ENCODE data around the gene TMUB1. TPM values are rescaled to one million over a fixed set of nuclear protein-coding genes. Genes with fewer than 3 reads are reported as not detected.

Gene TMUB1
- total and polyA plus RNA-seq, 9 of the 15 experiments (the other 6 are each of a cell fraction or from before 2014, with no cell fraction given) = 0.14 to 241 (median 74.1) TPM

- TF ChIP-seq, protein P1, sequence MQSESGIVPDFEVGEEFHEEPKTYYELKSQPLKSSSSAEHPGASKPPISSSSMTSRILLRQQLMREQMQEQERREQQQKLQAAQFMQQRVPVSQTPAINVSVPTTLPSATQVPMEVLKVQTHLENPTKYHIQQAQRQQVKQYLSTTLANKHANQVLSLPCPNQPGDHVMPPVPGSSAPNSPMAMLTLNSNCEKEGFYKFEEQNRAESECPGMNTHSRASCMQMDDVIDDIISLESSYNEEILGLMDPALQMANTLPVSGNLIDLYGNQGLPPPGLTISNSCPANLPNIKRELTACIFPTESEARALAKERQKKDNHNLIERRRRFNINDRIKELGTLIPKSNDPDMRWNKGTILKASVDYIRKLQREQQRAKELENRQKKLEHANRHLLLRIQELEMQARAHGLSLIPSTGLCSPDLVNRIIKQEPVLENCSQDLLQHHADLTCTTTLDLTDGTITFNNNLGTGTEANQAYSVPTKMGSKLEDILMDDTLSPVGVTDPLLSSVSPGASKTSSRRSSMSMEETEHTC (IDR thresholded peaks at IDR 0.05) = no peak
- no peak for TF ChIP-seq SRSF7 (optimal IDR thresholded peaks at IDR 0.05; ENCODE audit: low read depth, low read length)
- no peak for TF ChIP-seq BRD4 (IDR thresholded peaks at IDR 0.05)
- no peak for TF ChIP-seq MECOM (CRISPR knock-in tag; IDR thresholded peaks at IDR 0.05)
- TF ChIP-seq ATF7 (IDR thresholded peaks at IDR 0.05) = no peak
- TF ChIP-seq ZNF586 (CRISPR knock-in tag; conservative IDR thresholded peaks at IDR 0.05) = no peak
- TF ChIP-seq AFF1 (IDR thresholded peaks at IDR 0.05; ENCODE audit: low read depth in 1 of 2, partially characterized antibody in 2 of 2) = no peak
- no peak for TF ChIP-seq ZNF444 (CRISPR knock-in tag; IDR thresholded peaks at IDR 0.05)
- TF ChIP-seq MAZ (CRISPR knock-in tag; conservative IDR thresholded peaks at IDR 0.05 in 1 of 2, IDR thresholded peaks at IDR 0.05 in 1 of 2) = 0 out of 4 replicates have a peak, but pooled peaks of 1 of the 2 experiments have one; percentile 21
- no peak for TF ChIP-seq RNF219 (CRISPR knock-in tag; IDR thresholded peaks at IDR 0.05)
- TF ChIP-seq, protein P2, sequence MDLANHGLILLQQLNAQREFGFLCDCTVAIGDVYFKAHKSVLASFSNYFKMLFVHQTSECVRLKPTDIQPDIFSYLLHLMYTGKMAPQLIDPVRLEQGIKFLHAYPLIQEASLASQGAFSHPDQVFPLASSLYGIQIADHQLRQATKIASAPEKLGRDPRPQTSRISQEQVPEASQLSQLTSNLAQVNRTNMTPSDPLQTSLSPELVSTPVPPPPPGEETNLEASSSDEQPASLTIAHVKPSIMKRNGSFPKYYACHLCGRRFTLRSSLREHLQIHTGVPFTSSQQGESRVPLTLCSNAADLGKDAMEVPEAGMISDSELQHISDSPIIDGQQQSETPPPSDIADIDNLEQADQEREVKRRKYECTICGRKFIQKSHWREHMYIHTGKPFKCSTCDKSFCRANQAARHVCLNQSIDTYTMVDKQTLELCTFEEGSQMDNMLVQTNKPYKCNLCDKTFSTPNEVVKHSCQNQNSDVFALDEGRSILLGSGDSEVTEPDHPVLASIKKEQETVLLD (IDR thresholded peaks at IDR 0.05) = no peak
- no peak; the same call in 1 of the 2 replicates for TF ChIP-seq DIDO1 (tag; IDR thresholded peaks at IDR 0.05; ENCODE audit: low read depth)
- TF ChIP-seq HDAC1 (IDR thresholded peaks at IDR 0.05) = peak in 1 of 2 experiments; percentile 34; a peak in 1 of 4 replicates
- TF ChIP-seq RAD51 (IDR thresholded peaks at IDR 0.05; ENCODE audit: borderline replicate concordance, low read depth) = peak; percentile 71
- TF ChIP-seq, protein P3, sequence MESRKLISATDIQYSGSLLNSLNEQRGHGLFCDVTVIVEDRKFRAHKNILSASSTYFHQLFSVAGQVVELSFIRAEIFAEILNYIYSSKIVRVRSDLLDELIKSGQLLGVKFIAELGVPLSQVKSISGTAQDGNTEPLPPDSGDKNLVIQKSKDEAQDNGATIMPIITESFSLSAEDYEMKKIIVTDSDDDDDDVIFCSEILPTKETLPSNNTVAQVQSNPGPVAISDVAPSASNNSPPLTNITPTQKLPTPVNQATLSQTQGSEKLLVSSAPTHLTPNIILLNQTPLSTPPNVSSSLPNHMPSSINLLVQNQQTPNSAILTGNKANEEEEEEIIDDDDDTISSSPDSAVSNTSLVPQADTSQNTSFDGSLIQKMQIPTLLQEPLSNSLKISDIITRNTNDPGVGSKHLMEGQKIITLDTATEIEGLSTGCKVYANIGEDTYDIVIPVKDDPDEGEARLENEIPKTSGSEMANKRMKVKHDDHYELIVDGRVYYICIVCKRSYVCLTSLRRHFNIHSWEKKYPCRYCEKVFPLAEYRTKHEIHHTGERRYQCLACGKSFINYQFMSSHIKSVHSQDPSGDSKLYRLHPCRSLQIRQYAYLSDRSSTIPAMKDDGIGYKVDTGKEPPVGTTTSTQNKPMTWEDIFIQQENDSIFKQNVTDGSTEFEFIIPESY (CRISPR knock-in tag; IDR thresholded peaks at IDR 0.05) = no peak
- no peak for TF ChIP-seq RFX5 (IDR thresholded peaks at IDR 0.05; ENCODE audit: low read depth, low read length)
Measured at GRCh38 chr7:151078233-151079040, 4.9 kb downstream of the TMUB1 start (continued).

Data from K562 (cell line).